Esophagus squamous epithelium (tissue), 5 donors: Measurements from ENCODE around the gene BORCS8. TPM values are rescaled to one million over a fixed set of nuclear protein-coding genes. Genes with fewer than 3 reads are reported as not detected.

Experiments used
- DNase-seq: peaks from one replicate; lab custom pipeline; 2025; lab: John Stamatoyannopoulos, UW
- H3K27ac ChIP-seq, 4 donors: fragments of 200-600 bp; sonication (generic); one replicate each; pipeline ENCODE4 v1.5.1; 2016 to 2019; ENCODE audit warnings: mild to moderate bottlenecking in 1 of 4
- H3K27me3 ChIP-seq, 4 donors: fragments of 200-600 bp; sonication (generic); 1 replicate in 3 of 4; 2 replicates in 1 of 4; pipeline versions ENCODE4 v1.5.1 to v1.6.0; 2017 to 2021; ENCODE audit warnings: antibody characterized with exemption in 1 of 4
- H3K36me3 ChIP-seq, 3 donors: fragments of 200-600 bp; sonication (generic); one replicate each; pipeline ENCODE4 v1.5.1; 2016 to 2019
- H3K4me1 ChIP-seq, 3 donors: fragments of 200-600 bp; sonication (generic); one replicate each; pipeline ENCODE4 v1.5.1; 2017 to 2019
- H3K4me3 ChIP-seq, 4 donors: fragments of 200-600 bp; sonication (generic); 1 replicate in 3 of 4; 2 replicates in 1 of 4; pipeline ENCODE4 v1.5.1; 2016 to 2019; ENCODE audit warnings: mild to moderate bottlenecking in 2 of 4, moderate library complexity in 1 of 4
- H3K9me3 ChIP-seq, 3 donors: fragments of 200-600 bp; sonication (generic); one replicate each; pipeline ENCODE4 v1.5.1; 2016 to 2019
- CTCF ChIP-seq, 6 experiments: fragments of 450-650 bp in 4 of 6; fragments of 200-600 bp in 2 of 6; sonication (generic) in 2 of 6; IDR thresholded peaks; one replicate each; pipeline ENCODE4 v1.5.1; 2016 to 2019; ENCODE audit warnings: antibody characterized with exemption in 6 of 6, mild to moderate bottlenecking in 4 of 6, moderate library complexity in 4 of 6
- POLR2A ChIP-seq, 4 donors: fragments of 450-650 bp; IDR thresholded peaks; one replicate each; pipeline ENCODE4 v1.6.1; 2017; ENCODE audit warnings: antibody characterized with exemption in 4 of 4, mild to moderate bottlenecking in 4 of 4, moderate library complexity in 3 of 4
- WGBS, 2 donors: methylation state at CpG; one replicate each; pipeline ENCODE4 v1.1.5; 2018; 5-methylcytosine and 5-hydroxymethylcytosine counted together
- intact Hi-C: fragments of 100-400 bp; cut with DNase I; formaldehyde crosslinking; loops from one replicate; pipeline ENCODE4 v1.15.0; 2022
- total RNA-seq, 4 donors: library from RNA; depleted of rRNA; stranded (reverse); fragments of >200 nt; gene quantifications; one replicate each; pipeline ENCODE4 v1.1.0, GENCODE V29; 2016
- donor health status: DM: yes; HTN: yes; CAD: no.

The BORCS8 gene
- total RNA-seq, 4 donors from 2014 or later: 8.8 to 15.4 (median 10.9) TPM

GRCh38 chr19:19226663-19227062 lies 34.7 kb upstream of the BORCS8 start:
- intact Hi-C loops: no loop called here
- Histone ChIP-seq H3K4me1 (peaks cover 7 to 13% (median 9%) of the 10 kb centered on the region in 3 donors), H3K4me3 (no peak overlapping the region), H3K27ac (no peak overlapping the region), H3K36me3 (no peaks in the 10 kb centered on the region), H3K27me3 (peaks cover 0 to 67% (median 4%) of the 10 kb centered on the region in 4 donors), H3K9me3 (no peaks in the 10 kb centered on the region)
- no peak for DNase-seq
- WGBS, 2 donors: 45 to 67% methylated on average over 3 to 4 of the region's 10 CpGs
- TF ChIP-seq CTCF (IDR thresholded peaks at IDR 0.05) (no peak), POLR2A (IDR thresholded peaks at IDR 0.05) (no peak)

GRCh38 chr19:19226204-19226603 lies 34.3 kb upstream of the BORCS8 start:
- TF ChIP-seq CTCF (IDR thresholded peaks at IDR 0.05) (no peak), POLR2A (IDR thresholded peaks at IDR 0.05) (no peak)
- Histone ChIP-seq H3K27me3 (peaks cover 0 to 71% (median 4%) of the 10 kb centered on the region in 4 donors), H3K36me3 (no peaks in the 10 kb centered on the region), H3K4me3 (no peak overlapping the region), H3K9me3 (no peaks in the 10 kb centered on the region), H3K4me1 (peaks cover 7 to 13% (median 9%) of the 10 kb centered on the region in 3 donors), H3K27ac (no peak overlapping the region)
- DNase-seq: no peak
- intact Hi-C loops: no loop called here
- 60% methylated on average over 1 of the region's 5 CpGs; no CpG with 5 or more reads in 1 of the 2 donors for WGBS, 2 donors

DNA sequence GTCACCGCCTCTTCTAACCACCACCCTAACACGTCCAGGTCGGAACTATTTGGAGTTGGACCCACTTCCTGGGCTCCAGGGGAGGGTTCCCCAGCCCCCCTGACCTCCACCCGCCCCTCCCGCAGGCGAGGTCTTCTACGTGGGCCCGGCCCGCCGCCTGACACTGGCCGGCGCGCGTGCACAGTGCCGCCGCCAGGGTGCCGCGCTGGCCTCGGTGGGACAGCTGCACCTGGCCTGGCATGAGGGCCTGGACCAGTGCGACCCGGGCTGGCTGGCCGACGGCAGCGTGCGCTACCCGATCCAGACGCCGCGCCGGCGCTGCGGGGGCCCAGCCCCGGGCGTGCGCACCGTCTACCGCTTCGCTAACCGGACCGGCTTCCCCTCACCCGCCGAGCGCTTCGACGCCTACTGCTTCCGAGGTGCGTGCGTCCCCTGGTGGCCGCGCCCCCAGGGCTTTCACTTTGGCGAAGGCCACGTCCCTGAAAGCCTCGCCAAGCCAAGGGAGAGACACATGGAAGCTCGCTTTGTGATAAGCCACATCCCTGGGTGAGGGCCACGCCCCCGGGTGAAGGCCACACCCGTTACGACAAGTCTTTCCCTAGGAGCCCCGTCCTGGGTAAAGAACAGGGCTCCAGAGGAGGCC lies 33.0 kb upstream of the BORCS8 start:
- peak; percentile 58 to 70 (median 60) for TF ChIP-seq CTCF (IDR thresholded peaks at IDR 0.05)
- no peak for TF ChIP-seq POLR2A (IDR thresholded peaks at IDR 0.05)
- Histone ChIP-seq H3K27ac (no peak overlapping the region), H3K4me1 (peaks cover 7 to 13% (median 9%) of the 10 kb centered on the region in 3 donors), H3K36me3 (no peaks in the 10 kb centered on the region), H3K4me3 (peak overlapping the region; percentile 17 to 69 (median 36)), H3K9me3 (no peaks in the 10 kb centered on the region), H3K27me3 (peaks cover 0 to 72% (median 4%) of the 10 kb centered on the region in 4 donors)
- DNase-seq: no peak
- 1 to 11% methylated on average over 3 to 15 of the region's 59 CpGs for WGBS, 2 donors
- intact Hi-C loops: no loop called here

GRCh38 chr19:19224150-19224851 lies 32.3 kb upstream of the BORCS8 start:
- Histone ChIP-seq H3K36me3 (no peaks in the 10 kb centered on the region), H3K4me1 (peaks cover 7 to 13% (median 9%) of the 10 kb centered on the region in 3 donors), H3K4me3 (peak overlapping the region in 3 of 4 donors; percentile 17 to 69 (median 45)), H3K27ac (no peak overlapping the region), H3K9me3 (no peaks in the 10 kb centered on the region), H3K27me3 (peaks cover 0 to 72% (median 4%) of the 10 kb centered on the region in 4 donors)
- TF ChIP-seq CTCF (IDR thresholded peaks at IDR 0.05) (no peak), POLR2A (IDR thresholded peaks at IDR 0.05) (no peak)
- intact Hi-C loops: no loop called here
- WGBS, 2 donors: 55 to 59% methylated on average over 10 to 13 of the region's 17 CpGs
- DNase-seq: no peak

GRCh38 chr19:19223636-19224035 lies 31.7 kb upstream of the BORCS8 start:
- Histone ChIP-seq H3K9me3 (no peaks in the 10 kb centered on the region), H3K36me3 (no peaks in the 10 kb centered on the region), H3K27ac (no peak overlapping the region), H3K27me3 (peaks cover 0 to 78% (median 4%) of the 10 kb centered on the region in 4 donors), H3K4me3 (no peak overlapping the region), H3K4me1 (peaks cover 7 to 13% (median 9%) of the 10 kb centered on the region in 3 donors)
- no peak for DNase-seq
- intact Hi-C loops: no loop called here
- TF ChIP-seq POLR2A (IDR thresholded peaks at IDR 0.05): no peak
- no peak for TF ChIP-seq CTCF (IDR thresholded peaks at IDR 0.05)
- WGBS, 2 donors: 61 to 71% methylated on average over 6 of the region's 6 CpGs
